Keratinocyte (primary cell): ENCODE results near the gene SCAF8. TPM values are rescaled to one million over a fixed set of nuclear protein-coding genes. Genes with fewer than 3 reads are reported as not detected.

Experiments used
- DNase-seq: peaks from one replicate; pipeline ENCODE4 v3.0.0-alpha.2; 2011; ENCODE audit warnings: low read depth, missing footprints, low spot score
- FAIRE-seq: peaks from 2 replicates; lab custom pipeline; 2011; peaks lifted over from hg19 to GRCh38; lab: Jason Lieb, UNC
- H2AFZ ChIP-seq: 2 replicates; pipeline ENCODE4 v1.6.0; 2012; ENCODE audit warnings: low read length, control low read depth, inconsistent platforms; ENCODE audit not compliant: control insufficient read depth
- H3K27ac ChIP-seq: 2 replicates; pipeline ENCODE4 v1.5.1; 2011; ENCODE audit warnings: low read length; ENCODE audit not compliant: control insufficient read depth, insufficient read depth
- H3K27me3 ChIP-seq: 3 replicates; pipeline ENCODE4 v1.6.0; 2011; ENCODE audit warnings: low read length; ENCODE audit not compliant: control insufficient read depth, insufficient read depth; ENCODE audit errors: extremely low read depth
- H3K36me3 ChIP-seq, 2 experiments: 2 replicates in 1 of 2; 3 replicates in 1 of 2; pipeline ENCODE4 v1.5.1; 2011; ENCODE audit warnings: low read length in 2 of 2, mild to moderate bottlenecking in 1 of 2; ENCODE audit not compliant: control insufficient read depth in 2 of 2, insufficient read depth in 2 of 2; ENCODE audit errors: extremely low read depth in 1 of 2
- H3K4me1 ChIP-seq: 3 replicates; pipeline ENCODE4 v1.5.1; 2011; ENCODE audit warnings: low read length; ENCODE audit not compliant: control insufficient read depth, insufficient read depth; ENCODE audit errors: extremely low read depth
- H3K4me2 ChIP-seq: 3 replicates; pipeline ENCODE4 v1.6.0; 2011; ENCODE audit warnings: low read depth, low read length; ENCODE audit not compliant: control insufficient read depth, insufficient read depth; ENCODE audit errors: extremely low read depth
- H3K4me3 ChIP-seq, 3 experiments: fragments of 200-600 bp in 1 of 3; sonication (generic) in 1 of 3; 2 replicates in 2 of 3; 3 replicates in 1 of 3; pipeline ENCODE4 v1.5.1; 2011 to 2016; ENCODE audit warnings: low read length in 3 of 3, mild to moderate bottlenecking in 3 of 3, control low read depth in 2 of 3, inconsistent platforms in 1 of 3, low read depth in 1 of 3, mixed read lengths in 1 of 3, mixed run types in 1 of 3, moderate library complexity in 1 of 3; ENCODE audit not compliant: control insufficient read depth in 2 of 3, insufficient read depth in 2 of 3; ENCODE audit errors: extremely low read depth in 1 of 3
- H3K79me2 ChIP-seq: 2 replicates; pipeline ENCODE4 v1.6.0; 2012; ENCODE audit warnings: low read length; ENCODE audit not compliant: control insufficient read depth, insufficient read depth
- H3K9ac ChIP-seq: 3 replicates; pipeline ENCODE4 v1.6.0; 2011; ENCODE audit warnings: low read length; ENCODE audit not compliant: control insufficient read depth, insufficient read depth; ENCODE audit errors: extremely low read depth
- H3K9me1 ChIP-seq: 3 replicates; pipeline ENCODE4 v1.6.0; 2011; ENCODE audit warnings: low read length; ENCODE audit not compliant: control insufficient read depth, insufficient read depth; ENCODE audit errors: extremely low read depth
- H3K9me3 ChIP-seq: 2 replicates; pipeline ENCODE4 v1.5.1; 2012; ENCODE audit warnings: low read depth, low read length; ENCODE audit not compliant: control insufficient read depth
- H4K20me1 ChIP-seq: 3 replicates; pipeline ENCODE4 v1.6.0; 2011; ENCODE audit warnings: low read length; ENCODE audit not compliant: control insufficient read depth, insufficient read depth; ENCODE audit errors: extremely low read depth
- CTCF ChIP-seq, 3 experiments: IDR thresholded peaks in 1 of 3; conservative IDR thresholded peaks in 1 of 3; optimal IDR thresholded peaks in 1 of 3; 2 replicates in 2 of 3; 3 replicates in 1 of 3; pipeline versions ENCODE3 to v1.5.1; 2011; ENCODE audit warnings: low read length in 3 of 3, mild to moderate bottlenecking in 3 of 3, moderate library complexity in 2 of 3, control low read depth in 1 of 3, inconsistent platforms in 1 of 3; ENCODE audit not compliant: insufficient read depth in 2 of 3; ENCODE audit errors: extremely low read depth in 1 of 3
- EZH2 ChIP-seq: IDR thresholded peaks from one replicate; pipeline ENCODE4 v1.6.1; 2012; ENCODE audit warnings: inconsistent platforms, mild to moderate bottlenecking, low read length, moderate library complexity
- dilution Hi-C: fragments of 300-500 bp; cut with MboI; formaldehyde crosslinking; loops from one replicate; pipeline ENCODE4 v1.7.0; 2020; ENCODE audit warnings: low sequenced_read_pairs; ENCODE audit not compliant: extremely low pct_ligation_motif_present
- polyA plus RNA-seq, 5 experiments: library from polyadenylated mRNA; depleted of rRNA in 3 of 5; stranded (reverse) in 3 of 5; stranded (forward) in 1 of 5; unstranded in 1 of 5; fragments of >200 nt; gene quantifications; 1 replicate in 1 of 5; 2 replicates in 3 of 5; 3 replicates in 1 of 5; pipeline versions ENCODE4 v1.2.1 to v1.2.3, GENCODE V29; 2011 to 2012; ENCODE audit warnings: missing spikeins in 2 of 5, low read depth in 1 of 5, low replicate concordance in 1 of 5

The SCAF8 gene
- polyA plus RNA-seq, 1 donor (not counting 4 experiments of a cell fraction or from before 2014, with no cell fraction given) = 19.1 TPM

- no peak for FAIRE-seq
- TF ChIP-seq EZH2 (no peak), CTCF (optimal IDR thresholded peaks at IDR 0.05 in 1 of 3, IDR thresholded peaks at IDR 0.05 in 1 of 3, conservative IDR thresholded peaks at IDR 0.05 in 1 of 3; ENCODE audit: extremely low read depth in 1 of 3, insufficient read depth in 2 of 3, low read length in 3 of 3) (no peak)
Measured at GRCh38 chr6:154874773-154875592, 141.8 kb downstream of the SCAF8 start.

GRCh38 chr6:154876486-154877280 lies 143.5 kb downstream of the SCAF8 start:
- dilution Hi-C loops = no loop called here
- Histone ChIP-seq H3K79me2 (no peaks in the 10 kb centered on the region), H3K4me2 (no peak overlapping the region), H3K4me1 (no peaks in the 10 kb centered on the region), H2AFZ (no peak overlapping the region), H3K9ac (no peak overlapping the region), H3K27ac (no peak overlapping the region), H3K9me3 (no peaks in the 10 kb centered on the region), H3K36me3 (no peaks in the 10 kb centered on the region), H4K20me1 (no peaks in the 10 kb centered on the region), H3K9me1 (no peaks in the 10 kb centered on the region), H3K27me3 (no peaks in the 10 kb centered on the region), H3K4me3 (no peak overlapping the region)
- TF ChIP-seq EZH2 (no peak), CTCF (optimal IDR thresholded peaks at IDR 0.05 in 1 of 3, IDR thresholded peaks at IDR 0.05 in 1 of 3, conservative IDR thresholded peaks at IDR 0.05 in 1 of 3; ENCODE audit: extremely low read depth in 1 of 3, insufficient read depth in 2 of 3, low read length in 3 of 3) (no peak)
- no peak for DNase-seq
- no peak for FAIRE-seq

More at GRCh38 chr6:154874773-154875592, 141.8 kb downstream of the SCAF8 start:
- no peaks in the 10 kb centered on the region for H3K9me3 ChIP-seq
- H2AFZ ChIP-seq = no peak overlapping the region
- H3K27ac ChIP-seq = no peak overlapping the region
- H3K9ac ChIP-seq = no peak overlapping the region
- H3K79me2 ChIP-seq = no peaks in the 10 kb centered on the region
- H3K36me3 ChIP-seq = no peaks in the 10 kb centered on the region
- dilution Hi-C loops = no loop called here
- no peak overlapping the region for H3K4me2 ChIP-seq
- no peak overlapping the region for H3K4me3 ChIP-seq
- no peak for DNase-seq
- H4K20me1 ChIP-seq = no peaks in the 10 kb centered on the region
- H3K27me3 ChIP-seq = no peaks in the 10 kb centered on the region
- H3K4me1 ChIP-seq = no peaks in the 10 kb centered on the region
- H3K9me1 ChIP-seq = no peaks in the 10 kb centered on the region
